Endometrial microvascular endothelial cells (primary cell): ENCODE results near the gene DAO. TPM values are rescaled to one million over a fixed set of nuclear protein-coding genes. Genes with fewer than 3 reads are reported as not detected.

ENCODE experiments used
- in situ Hi-C: cut with HindIII; loops from 2 replicates; pipeline ENCODE4 v1.10.0; 2017; ENCODE audit warnings: low sequenced_read_pairs, low pct_unique_long_range_greater_than_20kb; ENCODE audit errors: inconsistent ontology term
- total RNA-seq: library from RNA; depleted of rRNA; stranded (reverse); fragments of >200 nt; gene quantifications from one replicate; pipeline ENCODE4 v1.2.3, GENCODE V29; 2015; ENCODE audit errors: inconsistent ontology term

DAO gene
- total RNA-seq, 1 donor from 2014 or later, result not detected

DNA sequence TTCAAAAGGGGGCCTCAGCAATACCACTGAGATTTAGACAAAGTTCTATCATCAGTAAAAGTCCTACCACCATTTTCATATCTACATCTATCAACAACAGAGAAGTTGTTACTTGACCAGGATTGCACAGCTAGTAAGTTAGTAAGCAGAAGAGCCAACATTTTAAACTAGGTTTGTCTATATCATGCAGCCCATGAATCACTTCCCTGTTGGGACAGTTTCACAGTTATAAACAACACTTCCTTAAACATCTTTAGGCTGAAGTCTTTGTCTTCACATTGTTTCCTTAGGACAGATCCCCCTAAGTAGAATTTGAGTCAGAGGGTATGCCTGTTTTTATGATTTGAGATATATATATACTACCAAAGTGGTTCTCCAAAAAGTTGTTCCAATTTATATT, 68.5 kb downstream of the DAO start:
- in situ Hi-C loops, result no loop called here

DNA sequence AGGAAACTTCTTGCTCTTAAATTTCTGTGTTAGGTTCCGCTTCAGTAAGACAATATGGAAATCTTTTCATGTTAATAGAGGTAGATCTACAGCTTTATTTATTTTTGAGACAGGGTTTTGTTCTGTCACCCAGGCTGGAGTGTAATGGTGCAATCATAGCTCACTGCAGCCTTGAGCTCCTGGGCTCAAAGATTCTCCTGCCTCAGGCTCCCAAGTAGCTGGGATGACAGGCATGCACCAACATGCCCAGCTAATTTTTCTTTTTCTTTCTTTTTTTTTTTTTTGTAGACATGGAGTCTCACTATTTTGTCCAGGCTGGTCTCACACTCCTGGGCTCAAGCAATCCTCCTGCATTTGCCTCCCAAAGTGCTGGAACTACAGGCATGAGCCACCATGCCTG, 70.1 kb downstream of the DAO start:
- in situ Hi-C loops, result no loop called here

Other genes with a start within 250 kb of the DAO start
- gene SELPLG, start 246.2 kb upstream of the DAO start, total RNA-seq, result 0.46 TPM
- gene CORO1C, start 148.6 kb upstream of the DAO start, total RNA-seq, result 178 TPM
- 14.0 TPM for gene SSH1, start 22.5 kb upstream of the DAO start, total RNA-seq
- not detected for gene SVOP, start 141.0 kb downstream of the DAO start, total RNA-seq
- 17.5 TPM for gene USP30, start 172.5 kb downstream of the DAO start, total RNA-seq
- 7.2 TPM for gene ALKBH2, start 213.4 kb downstream of the DAO start, total RNA-seq
- gene UNG, start 217.5 kb downstream of the DAO start, total RNA-seq, result 139 TPM
- 2.5 TPM for gene ACACB, start 236.5 kb downstream of the DAO start, total RNA-seq